Activated CD4-positive, alpha-beta memory T cell treated with anti-CD3 and anti-CD28 coated beads for 36 hours (primary cell): Measurements from ENCODE around the gene C1QTNF5. TPM values are rescaled to one million over a fixed set of nuclear protein-coding genes. Genes with fewer than 3 reads are reported as not detected.

Source experiments
- CTCF ChIA-PET: fragments of 350-600 bp; sonication (Branson Sonifier 250); formaldehyde crosslinking; loops from one replicate; lab custom pipeline; 2021; ENCODE audit warnings: antibody characterized with exemption, inconsistent platforms; lab: Charles Lee
- POLR2A ChIA-PET: fragments of 350-600 bp; sonication (Branson Sonifier 250); formaldehyde crosslinking; loops from one replicate; lab custom pipeline; 2021; ENCODE audit warnings: antibody characterized with exemption; lab: Charles Lee
- DNase-seq: peaks from one replicate; pipeline ENCODE4 v3.0.0-alpha.2; 2020
- H3K27ac Mint-ChIP-seq: one replicate; pipeline ENCODE4 v1.8.0; 2021; ENCODE audit warnings: mixed read lengths
- H3K27me3 Mint-ChIP-seq: one replicate; pipeline ENCODE4 v1.8.0; 2021; ENCODE audit warnings: mixed read lengths
- H3K36me3 Mint-ChIP-seq: one replicate; pipeline ENCODE4 v1.8.0; 2021; ENCODE audit warnings: mixed read lengths
- H3K4me1 Mint-ChIP-seq: one replicate; pipeline ENCODE4 v1.8.0; 2021; ENCODE audit warnings: low read depth, mixed read lengths
- H3K4me3 Mint-ChIP-seq: one replicate; pipeline ENCODE4 v1.8.0; 2021; ENCODE audit warnings: mild to moderate bottlenecking, mixed read lengths
- H3K9me3 Mint-ChIP-seq: one replicate; pipeline ENCODE4 v1.8.0; 2021; ENCODE audit warnings: mixed read lengths
- intact Hi-C: fragments of 100-400 bp; cut with micrococcal nuclease; formaldehyde crosslinking; loops from one replicate; pipeline ENCODE4 v1.15.1; 2023
- total RNA-seq, 2 experiments: library from RNA; stranded (reverse); gene quantifications; one replicate each; pipeline ENCODE4 v1.2.3, GENCODE V29; 2021

C1QTNF5 gene
- total RNA-seq, 2 experiments from 2014 or later: not detected

GRCh38 chr11:119318240-119319135 lies 22.2 kb downstream of the C1QTNF5 start:
- peak; percentile 73 for DNase-seq
- peaks cover 29% of the 10 kb centered on the region for H3K4me1 Mint-ChIP-seq
- peak overlapping the region; percentile 49 for H3K27ac Mint-ChIP-seq
- intact Hi-C loops: loop anchor here (5.0 kb wide), 1 partner anchor 36 kb away; no protein-coding TSS in a partner anchor
- ChIA-PET POLR2A (interaction anchor here (0.9 kb wide), 1 partner anchor 10 kb away, joined by 4 read pairs; no protein-coding TSS in a partner anchor), CTCF (interaction anchor here (1.2 to 9.5 kb wide), 4 partner anchors 11 to 113 kb away, joined by 3 to 139 read pairs (median 11); partner anchors contain the start of genes CBL and USP2)
- peaks cover 15% of the 10 kb centered on the region for H3K27me3 Mint-ChIP-seq
- no peaks in the 10 kb centered on the region for H3K36me3 Mint-ChIP-seq
- peak overlapping the region; percentile 27 for H3K4me3 Mint-ChIP-seq
- H3K9me3 Mint-ChIP-seq: no peaks in the 10 kb centered on the region

GRCh38 chr11:119317592-119318239 lies 23.0 kb downstream of the C1QTNF5 start:
- ChIA-PET CTCF (interaction anchor here (1.2 to 9.5 kb wide), 3 partner anchors 21 to 112 kb away, joined by 3 to 139 read pairs (median 16); partner anchors contain the start of genes CBL and USP2), POLR2A (no interaction called here)
- no peak for DNase-seq
- intact Hi-C loops: loop anchor here (5.0 kb wide), 1 partner anchor 35 kb away; no protein-coding TSS in a partner anchor
- no peaks in the 10 kb centered on the region for H3K36me3 Mint-ChIP-seq
- no peak overlapping the region for H3K27ac Mint-ChIP-seq
- no peaks in the 10 kb centered on the region for H3K9me3 Mint-ChIP-seq
- H3K4me1 Mint-ChIP-seq: peaks cover 28% of the 10 kb centered on the region
- H3K4me3 Mint-ChIP-seq: no peak overlapping the region
- H3K27me3 Mint-ChIP-seq: peaks cover 15% of the 10 kb centered on the region

GRCh38 chr11:119316729-119317591 lies 23.7 kb downstream of the C1QTNF5 start, which contains the start of gene MCAM:
Gene MCAM (minus strand): TSS chr11:119317130. CDS start chr11:119317101, 29 bp downstream.
- Mint-ChIP-seq H3K4me1 (peaks cover 25% of the 10 kb centered on the region), H3K27ac (no peak within 1 kb of the TSS), H3K9me3 (no peaks in the 10 kb centered on the region), H3K4me3 (peak within 1 kb of the TSS; percentile 72), H3K27me3 (peaks cover 15% of the 10 kb centered on the region), H3K36me3 (no peaks in the 10 kb centered on the region)
- CTCF ChIA-PET: interaction anchor here (1.5 to 9.5 kb wide), 4 partner anchors 9 to 111 kb away, joined by 4 to 139 read pairs (median 11); partner anchors contain the start of gene CBL
- intact Hi-C loops: loop anchor here (5.0 kb wide), 1 partner anchor 35 kb away; no protein-coding TSS in a partner anchor
- DNase-seq: peak; percentile 21
- POLR2A ChIA-PET: no interaction called here

- no peak overlapping the region for H3K27ac Mint-ChIP-seq
Observed at GRCh38 chr11:119316016-119316728, 24.5 kb downstream of the C1QTNF5 start.

GRCh38 chr11:119315131-119316015 lies 25.3 kb downstream of the C1QTNF5 start:
- Mint-ChIP-seq H3K9me3 (no peaks in the 10 kb centered on the region), H3K4me3 (peak overlapping the region; percentile 72), H3K27me3 (peaks cover 15% of the 10 kb centered on the region), H3K36me3 (no peaks in the 10 kb centered on the region), H3K27ac (no peak overlapping the region), H3K4me1 (peaks cover 20% of the 10 kb centered on the region)
- intact Hi-C loops: loop anchor here (1.0 to 5.0 kb wide), 2 partner anchors 9 to 33 kb away; no protein-coding TSS in a partner anchor
- CTCF ChIA-PET: interaction anchor here (1.0 to 4.8 kb wide), 10 partner anchors 8 to 110 kb away, joined by 3 to 19 read pairs (median 6); partner anchors contain the start of gene CBL
- POLR2A ChIA-PET: interaction anchor here (1.6 kb wide), 1 partner anchor 9 kb away, joined by 5 read pairs; no protein-coding TSS in a partner anchor
- peak; percentile 66 for DNase-seq

More at GRCh38 chr11:119316016-119316728, 24.5 kb downstream of the C1QTNF5 start:
- peaks cover 20% of the 10 kb centered on the region for H3K4me1 Mint-ChIP-seq
- POLR2A ChIA-PET: interaction anchor here (1.6 kb wide), 1 partner anchor 10 kb away, joined by 5 read pairs; no protein-coding TSS in a partner anchor
- no peaks in the 10 kb centered on the region for H3K9me3 Mint-ChIP-seq
- intact Hi-C loops: loop anchor here (5.0 kb wide), 1 partner anchor 34 kb away; no protein-coding TSS in a partner anchor
- DNase-seq: peak; percentile 15
- CTCF ChIA-PET: interaction anchor here (1.0 to 4.8 kb wide), 9 partner anchors 7 to 110 kb away, joined by 3 to 19 read pairs (median 5); partner anchors contain the start of gene CBL
- H3K4me3 Mint-ChIP-seq: peak overlapping the region; percentile 72
- H3K27me3 Mint-ChIP-seq: peaks cover 15% of the 10 kb centered on the region
- no peaks in the 10 kb centered on the region for H3K36me3 Mint-ChIP-seq

GRCh38 chr11:119314726-119315125 lies 26.0 kb downstream of the C1QTNF5 start:
- no peaks in the 10 kb centered on the region for H3K36me3 Mint-ChIP-seq
- peaks cover 18% of the 10 kb centered on the region for H3K4me1 Mint-ChIP-seq
- CTCF ChIA-PET: interaction anchor here (1.0 to 4.8 kb wide), 9 partner anchors 9 to 109 kb away, joined by 3 to 19 read pairs (median 6); partner anchors contain the start of gene CBL
- POLR2A ChIA-PET: interaction anchor here (1.6 kb wide), 1 partner anchor 9 kb away, joined by 5 read pairs; no protein-coding TSS in a partner anchor
- H3K9me3 Mint-ChIP-seq: no peaks in the 10 kb centered on the region
- no peak for DNase-seq
- H3K27ac Mint-ChIP-seq: no peak overlapping the region
- intact Hi-C loops: loop anchor here (1.0 to 5.0 kb wide), 2 partner anchors 8 to 32 kb away; no protein-coding TSS in a partner anchor
- peak overlapping the region; percentile 72 for H3K4me3 Mint-ChIP-seq
- peaks cover 14% of the 10 kb centered on the region for H3K27me3 Mint-ChIP-seq

- POLR2A ChIA-PET: no interaction called here
- intact Hi-C loops: no loop called here
- no peak overlapping the region for H3K27ac Mint-ChIP-seq
- peaks cover 22% of the 10 kb centered on the region for H3K4me1 Mint-ChIP-seq
- H3K4me3 Mint-ChIP-seq: no peak overlapping the region
- CTCF ChIA-PET: no interaction called here
- no peak for DNase-seq
- H3K9me3 Mint-ChIP-seq: no peaks in the 10 kb centered on the region
- H3K27me3 Mint-ChIP-seq: peaks cover 6% of the 10 kb centered on the region
- H3K36me3 Mint-ChIP-seq: peaks cover 4% of the 10 kb centered on the region
Observed at GRCh38 chr11:119310682-119311052, 30.0 kb downstream of the C1QTNF5 start.

- POLR2A ChIA-PET: interaction anchor here (0.8 kb wide), 1 partner anchor 104 kb away, joined by 3 read pairs; no protein-coding TSS in a partner anchor
- Mint-ChIP-seq H3K4me1 (peaks cover 21% of the 10 kb centered on the region), H3K27me3 (peaks cover 3% of the 10 kb centered on the region), H3K4me3 (no peak overlapping the region), H3K27ac (no peak overlapping the region), H3K9me3 (no peaks in the 10 kb centered on the region), H3K36me3 (peaks cover 5% of the 10 kb centered on the region)
- DNase-seq: no peak
- intact Hi-C loops: no loop called here
- CTCF ChIA-PET: no interaction called here
Observed at GRCh38 chr11:119309953-119310681, 30.6 kb downstream of the C1QTNF5 start.

- ChIA-PET POLR2A (interaction anchor here (0.8 kb wide), 1 partner anchor 104 kb away, joined by 3 read pairs; no protein-coding TSS in a partner anchor), CTCF (no interaction called here)
- DNase-seq: no peak
- peaks cover 22% of the 10 kb centered on the region for H3K4me1 Mint-ChIP-seq
- peaks cover 3% of the 10 kb centered on the region for H3K27me3 Mint-ChIP-seq
- no peak overlapping the region for H3K4me3 Mint-ChIP-seq
- H3K9me3 Mint-ChIP-seq: no peaks in the 10 kb centered on the region
- H3K36me3 Mint-ChIP-seq: peaks cover 6% of the 10 kb centered on the region
- H3K27ac Mint-ChIP-seq: no peak overlapping the region
- intact Hi-C loops: no loop called here
Observed at GRCh38 chr11:119309411-119309810, 31.3 kb downstream of the C1QTNF5 start.
